Stomach (tissue), 9 donors: Measurements from ENCODE around the gene ADAM12. TPM values are rescaled to one million over a fixed set of nuclear protein-coding genes. Genes with fewer than 3 reads are reported as not detected.

Source experiments
- DNase-seq, 2 donors: peaks; one replicate each; pipeline versions ENCODE4 v3.0.0 to v3.0.0-alpha.2; 2013 to 2019
- H3K27ac ChIP-seq, 5 donors: fragments of 200-600 bp in 4 of 5; sonication (generic) in 4 of 5; one replicate each; pipeline ENCODE4 v1.5.1; 2013 to 2019; ENCODE audit warnings: mild to moderate bottlenecking in 1 of 5, moderate library complexity in 1 of 5
- H3K27me3 ChIP-seq, 3 donors: fragments of 200-600 bp; sonication (generic); one replicate each; pipeline ENCODE4 v1.5.1; 2017 to 2019; ENCODE audit warnings: mixed run types in 1 of 3
- H3K36me3 ChIP-seq, 4 donors: fragments of 200-600 bp; sonication (generic); 1 replicate in 3 of 4; 2 replicates in 1 of 4; pipeline ENCODE4 v1.5.1; 2016 to 2019
- H3K4me1 ChIP-seq, 4 donors: fragments of 200-600 bp; sonication (generic); one replicate each; pipeline ENCODE4 v1.5.1; 2016 to 2019
- H3K4me3 ChIP-seq, 4 donors: fragments of 200-600 bp; sonication (generic) in 3 of 4; one replicate each; pipeline ENCODE4 v1.5.1; 2016 to 2019; ENCODE audit warnings: mild to moderate bottlenecking in 1 of 4
- H3K9me3 ChIP-seq, 4 donors: fragments of 200-600 bp; sonication (generic); one replicate each; pipeline ENCODE4 v1.5.1; 2016 to 2019
- CTCF ChIP-seq, 7 experiments: fragments of 450-650 bp in 4 of 7; fragments of 200-600 bp in 3 of 7; sonication (generic) in 3 of 7; IDR thresholded peaks; one replicate each; pipeline ENCODE4 v1.5.1; 2016 to 2019; ENCODE audit warnings: antibody characterized with exemption in 7 of 7, control low read depth in 2 of 7, mild to moderate bottlenecking in 1 of 7
- EP300 ChIP-seq: sonication (generic); formaldehyde crosslinking; IDR thresholded peaks from one replicate; pipeline ENCODE4 v1.6.1; 2017; ENCODE audit warnings: antibody characterized with exemption
- POLR2A ChIP-seq, 4 donors: fragments of 450-650 bp; IDR thresholded peaks; one replicate each; pipeline ENCODE4 v1.6.1; 2016; ENCODE audit warnings: antibody characterized with exemption in 4 of 4, control low read depth in 2 of 4, mild to moderate bottlenecking in 1 of 4, moderate library complexity in 1 of 4
- POLR2AphosphoS5 ChIP-seq, 3 donors: sonication (generic); formaldehyde crosslinking; IDR thresholded peaks; one replicate each; pipeline ENCODE4 v1.6.1; 2016; ENCODE audit warnings: antibody characterized with exemption in 3 of 3
- WGBS, 5 donors: extraction: QIAGEN DNeasy Blood & Tissue Kit in 3 of 5; methylation state at CpG; one replicate each; pipeline versions ENCODE4 v1.1.5 to v1.1.7; 2013 to 2018; 5-methylcytosine and 5-hydroxymethylcytosine counted together
- intact Hi-C: fragments of 100-400 bp; cut with DNase I; formaldehyde crosslinking; loops from one replicate; pipeline ENCODE4 v1.15.1; 2023; ENCODE audit warnings: low total_unique reads
- polyA plus RNA-seq, 3 donors: library from polyadenylated mRNA; stranded (reverse); fragments of 200-250 nt; gene quantifications; one replicate each; pipeline ENCODE4 v1.2.3, GENCODE V29; 2013
- total RNA-seq, 5 donors: library from RNA; depleted of rRNA; stranded (reverse); fragments of >200 nt; gene quantifications; one replicate each; pipeline versions ENCODE4 v1.1.0 to v1.2.3, GENCODE V29; 2014 to 2016
- donor health status: healthy with polysubstance abuse.
- donor health status: Bipolar disorder and iron deficiency.
- donor health status: healthy.

The ADAM12 gene
- total and polyA plus RNA-seq, 8 donors: 0.03 to 6.4 (median 0.50) TPM; not detected in 3

DNA sequence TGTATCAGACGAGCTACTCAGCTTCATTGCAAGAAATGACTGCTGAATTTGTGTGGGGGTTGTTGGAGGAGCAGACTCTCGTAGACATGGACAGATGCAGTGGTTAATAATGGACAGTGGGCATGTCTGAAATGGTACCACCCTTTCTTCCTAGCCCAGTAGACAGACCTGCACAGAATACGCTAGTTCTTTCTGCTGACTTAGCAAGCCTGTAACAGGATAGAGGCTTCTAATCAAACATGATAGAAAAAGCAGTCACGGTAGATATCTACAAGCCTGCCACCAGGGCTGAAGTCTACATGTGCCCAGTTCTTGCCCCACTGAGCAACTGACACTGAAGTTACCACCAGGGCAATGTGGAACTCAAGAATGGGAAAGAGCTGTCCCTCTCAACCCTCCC lies 303.9 kb downstream of the ADAM12 start:
- Histone ChIP-seq H3K4me3 (no peak overlapping the region), H3K27me3 (no peaks in the 10 kb centered on the region), H3K27ac (no peak overlapping the region), H3K36me3 (no peaks in the 10 kb centered on the region), H3K4me1 (no peaks in the 10 kb centered on the region), H3K9me3 (no peaks in the 10 kb centered on the region)
- TF ChIP-seq POLR2A (IDR thresholded peaks at IDR 0.05) (no peak), EP300 (no peak), CTCF (IDR thresholded peaks at IDR 0.05) (no peak), POLR2AphosphoS5 (IDR thresholded peaks at IDR 0.05) (no peak)
- DNase-seq: no peak
- WGBS, 5 donors: 73 to 83% (median 80%) methylated on average over 4 of the region's 4 CpGs
- intact Hi-C loops: no loop called here

DNA sequence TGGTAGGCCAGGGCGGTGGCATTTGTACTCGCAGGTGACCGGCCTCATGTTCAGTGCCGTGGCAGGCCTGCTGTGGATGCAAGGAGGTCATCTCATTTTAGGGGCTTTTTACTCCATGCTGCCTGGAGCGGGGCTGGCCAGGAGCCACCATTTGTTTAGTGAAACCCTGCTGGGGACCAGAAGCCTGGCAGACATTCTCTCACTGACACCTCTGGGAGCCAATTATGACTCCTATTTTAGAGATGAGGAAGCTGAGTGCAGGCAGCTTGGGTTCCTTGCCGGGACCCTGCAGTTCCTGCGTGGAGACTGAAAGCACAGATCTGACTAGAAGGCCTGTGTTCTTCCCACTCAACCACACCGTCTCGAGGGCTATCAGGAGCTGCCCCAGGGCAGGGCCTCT lies 305.3 kb downstream of the ADAM12 start:
- WGBS, 5 donors: 83 to 94% (median 93%) methylated on average over 9 of the region's 9 CpGs
- no peak for DNase-seq
- H3K9me3 ChIP-seq: no peaks in the 10 kb centered on the region
- H3K4me3 ChIP-seq: no peak overlapping the region
- no peak for TF ChIP-seq CTCF (IDR thresholded peaks at IDR 0.05)
- no peak for TF ChIP-seq POLR2AphosphoS5 (IDR thresholded peaks at IDR 0.05)
- TF ChIP-seq EP300: no peak
- no peak for TF ChIP-seq POLR2A (IDR thresholded peaks at IDR 0.05)
- H3K4me1 ChIP-seq: no peaks in the 10 kb centered on the region
- intact Hi-C loops: no loop called here
- H3K27ac ChIP-seq: no peak overlapping the region
- H3K27me3 ChIP-seq: no peaks in the 10 kb centered on the region
- H3K36me3 ChIP-seq: no peaks in the 10 kb centered on the region

DNA sequence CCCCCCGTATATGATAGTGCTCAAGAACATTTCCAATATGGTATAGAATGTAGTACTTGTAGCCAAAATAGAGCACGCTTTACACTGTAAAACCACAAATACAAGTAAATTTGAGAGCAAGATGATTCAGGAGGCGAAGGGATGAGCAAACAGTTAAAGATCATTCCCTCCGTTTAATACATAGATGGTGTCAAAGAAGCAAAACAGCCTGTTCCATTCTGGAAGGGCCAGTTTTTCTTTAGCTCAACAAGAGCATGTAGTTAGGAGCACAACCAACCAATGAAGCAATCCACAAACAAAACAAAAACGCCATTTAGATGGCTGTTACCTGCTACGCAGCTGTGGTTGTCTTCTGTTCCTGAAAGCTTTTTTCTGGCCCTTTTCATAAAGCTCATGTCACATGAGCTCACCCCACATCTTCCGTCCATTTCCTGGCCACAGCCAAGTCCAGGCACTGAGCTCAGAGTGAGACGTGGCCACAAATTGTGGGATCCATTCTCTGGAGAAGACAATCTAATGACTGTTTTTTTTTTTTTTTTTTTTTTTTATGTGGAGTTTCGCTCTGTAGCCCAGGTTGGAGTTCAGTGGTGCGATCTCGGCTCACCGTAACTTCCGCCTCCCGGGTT lies 306.3 kb downstream of the ADAM12 start:
- no peaks in the 10 kb centered on the region for H3K4me1 ChIP-seq
- no peaks in the 10 kb centered on the region for H3K36me3 ChIP-seq
- no peak overlapping the region for H3K27ac ChIP-seq
- intact Hi-C loops: no loop called here
- TF ChIP-seq EP300: no peak
- TF ChIP-seq CTCF (IDR thresholded peaks at IDR 0.05): no peak
- no peak for TF ChIP-seq POLR2A (IDR thresholded peaks at IDR 0.05)
- TF ChIP-seq POLR2AphosphoS5 (IDR thresholded peaks at IDR 0.05): no peak
- no peak overlapping the region for H3K4me3 ChIP-seq
- peaks cover 0 to 6% (median 0%) of the 10 kb centered on the region in 4 donors for H3K9me3 ChIP-seq
- H3K27me3 ChIP-seq: no peaks in the 10 kb centered on the region
- DNase-seq: no peak
- WGBS, 5 donors: 86 to 88% (median 88%) methylated on average over 14 of the region's 14 CpGs

- intact Hi-C loops: no loop called here
- Histone ChIP-seq H3K36me3 (no peaks in the 10 kb centered on the region), H3K9me3 (peaks cover 0 to 6% (median 0%) of the 10 kb centered on the region in 4 donors), H3K27ac (no peak overlapping the region), H3K4me1 (no peaks in the 10 kb centered on the region), H3K27me3 (no peaks in the 10 kb centered on the region), H3K4me3 (no peak overlapping the region)
- 24 to 35% (median 30%) methylated on average over 10 to 12 of the region's 12 CpGs for WGBS, 5 donors
- TF ChIP-seq CTCF (IDR thresholded peaks at IDR 0.05) (no peak), EP300 (no peak), POLR2A (IDR thresholded peaks at IDR 0.05) (no peak), POLR2AphosphoS5 (IDR thresholded peaks at IDR 0.05) (no peak)
- peak in 1 of 2 donors; percentile 51 for DNase-seq
Measured at GRCh38 chr10:126080879-126081411, 307.3 kb downstream of the ADAM12 start.
